GM20000 (cell line): ENCODE data around the gene DNPH1.

Source experiments
- DNase-seq: peaks from one replicate; pipeline ENCODE4 v3.0.0; 2012; ENCODE audit warnings: low spot score
- TF ChIP-seq, protein P1 (sequence below): IDR thresholded peaks from 2 replicates; pipeline ENCODE4 v1.5.1; 2012; ENCODE audit warnings: mild to moderate bottlenecking, control low read depth; ENCODE audit errors: extremely low read depth, missing control alignments

Gene DNPH1

DNA sequence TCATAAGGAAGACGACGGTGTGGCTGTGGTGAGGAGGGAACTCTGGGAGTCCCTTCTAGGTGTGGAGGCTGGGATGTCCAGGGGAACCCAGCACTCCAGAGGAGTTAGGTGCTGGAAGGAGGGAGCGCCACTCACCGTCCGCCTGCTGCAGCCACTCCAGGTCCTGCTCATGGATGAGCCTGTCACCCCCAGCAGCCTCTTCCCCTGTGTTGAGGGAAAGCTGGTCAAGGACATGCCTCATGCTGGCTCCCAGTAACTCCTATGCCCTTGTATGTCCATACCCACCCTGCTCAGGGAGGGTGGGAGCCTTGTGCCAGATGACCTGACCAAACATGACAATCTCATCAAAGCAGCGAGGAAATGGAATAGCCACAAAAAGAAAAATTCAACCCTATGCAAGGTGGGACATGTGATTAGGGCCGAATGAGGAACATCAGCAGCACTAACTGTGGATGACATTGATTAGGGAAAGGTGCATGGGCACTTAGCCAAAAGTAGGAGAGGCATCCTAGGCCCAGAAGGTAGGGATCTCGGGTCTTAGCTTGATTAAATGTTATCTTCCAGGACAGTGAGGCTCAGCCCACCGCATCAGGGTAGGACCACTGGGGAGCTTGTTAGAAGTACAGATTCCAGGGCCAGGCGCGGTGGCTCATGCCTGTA lies 3.0 kb downstream of the DNPH1 start:
- DNase-seq: no peak
- TF ChIP-seq, protein P1, sequence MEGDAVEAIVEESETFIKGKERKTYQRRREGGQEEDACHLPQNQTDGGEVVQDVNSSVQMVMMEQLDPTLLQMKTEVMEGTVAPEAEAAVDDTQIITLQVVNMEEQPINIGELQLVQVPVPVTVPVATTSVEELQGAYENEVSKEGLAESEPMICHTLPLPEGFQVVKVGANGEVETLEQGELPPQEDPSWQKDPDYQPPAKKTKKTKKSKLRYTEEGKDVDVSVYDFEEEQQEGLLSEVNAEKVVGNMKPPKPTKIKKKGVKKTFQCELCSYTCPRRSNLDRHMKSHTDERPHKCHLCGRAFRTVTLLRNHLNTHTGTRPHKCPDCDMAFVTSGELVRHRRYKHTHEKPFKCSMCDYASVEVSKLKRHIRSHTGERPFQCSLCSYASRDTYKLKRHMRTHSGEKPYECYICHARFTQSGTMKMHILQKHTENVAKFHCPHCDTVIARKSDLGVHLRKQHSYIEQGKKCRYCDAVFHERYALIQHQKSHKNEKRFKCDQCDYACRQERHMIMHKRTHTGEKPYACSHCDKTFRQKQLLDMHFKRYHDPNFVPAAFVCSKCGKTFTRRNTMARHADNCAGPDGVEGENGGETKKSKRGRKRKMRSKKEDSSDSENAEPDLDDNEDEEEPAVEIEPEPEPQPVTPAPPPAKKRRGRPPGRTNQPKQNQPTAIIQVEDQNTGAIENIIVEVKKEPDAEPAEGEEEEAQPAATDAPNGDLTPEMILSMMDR: no peak

DNA sequence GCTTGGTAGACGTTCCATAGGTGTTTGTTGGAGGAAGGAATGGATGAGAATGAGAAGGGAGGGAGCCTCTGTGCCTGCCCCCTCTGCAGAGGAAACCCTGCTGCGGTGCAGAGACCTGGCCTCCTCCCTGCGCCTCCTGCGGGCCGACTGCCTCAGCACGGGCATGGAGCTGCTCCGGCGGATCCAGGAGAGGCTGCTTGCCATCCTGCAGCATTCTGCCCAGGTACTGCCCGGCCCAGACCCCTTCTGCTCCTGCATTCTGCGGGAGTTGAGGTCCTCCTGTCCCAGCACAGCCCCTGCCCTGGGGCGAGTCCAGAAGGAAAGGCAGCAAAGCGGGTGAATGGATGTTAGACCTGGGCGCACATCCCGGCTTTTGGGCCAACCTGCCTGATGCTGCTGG lies 6.1 kb downstream of the DNPH1 start:
- no peak for DNase-seq
- TF ChIP-seq, protein P1: no peak

DNA sequence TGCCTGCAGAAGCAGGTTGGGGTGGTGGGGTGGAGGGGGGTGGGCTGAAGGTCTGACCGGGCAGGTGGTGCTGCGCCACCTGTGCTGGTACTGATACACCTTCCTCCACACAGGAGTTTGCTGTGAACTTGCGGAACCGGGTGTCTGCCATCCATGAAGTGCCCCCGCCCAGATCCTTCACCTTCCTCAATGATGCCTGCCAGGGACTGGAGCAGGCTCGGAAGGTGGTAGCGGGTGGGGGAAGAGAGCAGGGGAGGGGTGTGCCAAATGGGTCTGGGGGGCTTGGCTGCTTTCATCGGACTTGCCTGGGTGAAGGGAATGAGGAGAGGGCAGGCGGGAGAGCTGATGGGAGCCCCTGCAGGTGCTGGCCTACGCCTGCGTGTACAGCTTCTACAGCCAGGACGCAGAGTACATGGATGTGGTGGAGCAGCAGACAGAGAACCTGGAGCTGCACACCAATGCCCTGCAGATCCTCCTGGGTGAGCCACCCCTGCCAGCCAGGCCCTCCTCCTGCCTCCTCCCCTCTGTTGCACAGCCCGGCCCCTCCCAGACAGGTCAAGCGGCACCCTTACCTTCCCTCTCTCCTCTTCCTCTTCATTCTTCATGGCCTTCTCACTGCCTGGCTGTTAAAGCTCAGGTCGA lies 6.7 kb downstream of the DNPH1 start:
- TF ChIP-seq, protein P1: no peak
- no peak for DNase-seq

DNA sequence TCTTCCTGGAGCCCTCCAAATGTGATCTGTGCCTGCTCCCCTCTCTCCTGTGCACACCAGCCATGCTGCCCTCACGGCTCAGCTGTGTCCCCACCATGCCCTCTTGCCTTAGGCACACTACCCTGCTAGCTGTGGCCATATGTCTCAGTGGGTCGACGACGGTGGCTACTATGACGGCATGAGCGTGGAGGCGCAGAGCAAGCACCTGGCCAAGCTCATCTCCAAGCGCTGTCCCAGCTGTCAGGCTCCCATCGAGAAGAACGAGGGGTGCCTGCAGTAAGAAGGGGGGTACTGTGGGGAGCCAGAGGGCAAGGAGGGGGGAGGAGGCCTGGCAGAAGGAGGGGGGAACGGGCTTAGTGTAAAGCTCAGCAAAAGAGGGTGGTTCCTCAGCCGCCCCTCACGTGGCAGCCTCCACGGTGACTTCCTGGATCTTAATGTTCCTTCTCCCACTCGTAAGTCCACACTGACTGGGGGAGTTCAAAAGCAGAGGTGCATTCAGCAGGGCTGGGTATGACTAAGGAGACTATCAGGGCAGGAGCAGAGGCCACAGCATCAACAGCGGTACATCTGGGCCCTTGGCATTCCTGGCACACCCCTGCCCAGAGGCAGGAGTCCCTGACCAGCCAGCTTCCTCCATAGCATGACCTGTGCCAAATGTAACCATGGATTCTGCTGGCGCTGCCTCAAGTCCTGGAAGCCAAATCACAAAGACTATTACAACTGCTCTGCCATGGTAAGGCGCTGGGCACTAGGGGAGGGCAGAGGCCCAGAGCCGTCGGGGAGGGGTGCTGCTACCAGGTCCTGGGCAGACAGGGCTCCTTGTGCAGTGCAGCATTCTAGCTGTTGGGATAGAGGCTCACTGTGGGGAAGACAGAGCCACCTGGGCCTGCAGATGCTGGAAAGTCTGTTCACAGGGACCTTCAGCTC lies 8.0 kb downstream of the DNPH1 start:
- DNase-seq: no peak
- TF ChIP-seq, protein P1: no peak

DNA sequence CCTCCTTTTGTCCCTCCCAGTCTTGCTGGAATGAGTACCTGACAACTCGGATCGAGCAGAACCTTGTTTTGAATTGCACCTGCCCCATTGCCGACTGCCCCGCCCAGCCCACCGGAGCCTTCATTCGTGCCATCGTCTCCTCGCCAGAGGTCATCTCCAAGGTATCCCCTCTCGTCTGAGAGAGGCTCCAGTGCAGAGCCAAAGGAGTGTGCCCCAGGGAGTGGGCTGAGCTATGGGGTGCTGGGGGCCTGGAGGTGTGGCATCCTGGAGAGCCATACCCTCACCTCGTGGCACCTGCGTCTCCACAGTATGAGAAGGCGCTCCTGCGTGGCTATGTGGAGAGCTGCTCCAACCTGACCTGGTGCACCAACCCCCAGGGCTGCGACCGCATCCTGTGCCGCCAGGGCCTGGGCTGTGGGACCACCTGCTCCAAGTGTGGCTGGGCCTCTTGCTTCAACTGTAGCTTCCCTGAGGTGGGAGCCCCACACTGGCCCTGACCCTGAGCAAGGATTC lies 8.8 kb downstream of the DNPH1 start:
- DNase-seq: no peak

DNA sequence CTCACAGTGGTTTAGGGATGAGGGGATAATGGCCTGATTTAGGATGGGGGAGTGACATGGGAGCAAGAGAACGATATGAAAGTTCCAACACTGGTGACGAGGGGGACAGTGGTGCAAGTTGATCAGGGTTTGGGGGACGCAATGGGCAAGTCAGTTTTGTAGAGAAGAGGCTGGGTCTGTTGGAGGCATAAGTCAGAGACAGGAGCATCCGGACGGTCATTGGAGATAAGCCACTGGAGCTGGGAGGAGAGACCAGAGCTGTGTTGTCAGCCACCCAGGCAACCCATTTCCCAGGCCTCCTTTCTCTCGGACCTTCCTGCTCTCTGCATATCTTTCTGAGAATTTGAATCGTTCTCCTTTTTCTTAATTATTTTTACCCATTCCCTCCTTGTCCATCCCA lies 9.5 kb downstream of the DNPH1 start:
- DNase-seq: no peak

More for the DNA sequence above, 8.8 kb downstream of the DNPH1 start:
- TF ChIP-seq, protein P1: no peak

More for the DNA sequence above, 9.5 kb downstream of the DNPH1 start:
- TF ChIP-seq, protein P1: no peak
